Measurements from ENCODE around the gene ACKR3. TPM values are rescaled to one million over a fixed set of nuclear protein-coding genes. Genes with fewer than 3 reads are reported as not detected.

ACKR3 gene
- polyA plus RNA-seq, 2 of the 4 experiments (the other 2 are of a cell fraction), result 21.3 to 33.2 TPM

DNA sequence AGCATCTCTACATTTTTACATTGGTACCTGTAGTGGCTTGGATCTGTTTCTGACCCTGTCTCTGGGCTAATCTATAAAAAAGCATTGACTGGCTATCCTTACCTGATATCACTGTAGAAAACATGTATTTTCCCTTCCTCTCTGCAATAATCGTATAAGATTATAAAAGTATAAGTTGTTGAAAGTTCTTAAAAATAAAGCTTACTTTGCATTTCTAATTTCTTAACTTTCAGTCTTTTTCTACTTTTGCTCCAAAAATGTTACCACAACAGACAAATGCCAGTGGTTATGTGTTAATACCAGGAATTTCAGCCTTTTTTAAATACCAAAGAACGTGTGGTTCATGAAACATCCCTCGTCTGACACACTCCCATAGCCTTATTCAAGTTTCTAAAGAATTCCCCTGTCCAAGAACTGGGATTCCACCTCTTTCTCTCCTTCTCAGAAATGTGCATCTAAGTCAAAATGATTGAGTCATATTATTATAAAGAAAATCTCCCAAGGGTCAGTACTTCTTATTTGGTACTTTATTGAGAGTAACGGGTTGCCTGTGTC, 28.5 kb upstream of the ACKR3 start:
- no peak for FAIRE-seq
- Histone ChIP-seq H3K4me1 (no peaks in the 10 kb centered on the region), H3K27ac (no peak overlapping the region), H3K4me3 (no peak overlapping the region), H3K4me2 (no peak overlapping the region), H3K9me3 (no peaks in the 10 kb centered on the region)
- ATAC-seq, result no peak
- ChIA-PET CTCF (no interaction called here), POLR2A (no interaction called here)
- TF ChIP-seq FOSL2 (IDR thresholded peaks at IDR 0.05) (no peak), FOSL2 (CRISPR knock-in tag; IDR thresholded peaks at IDR 0.05) (no peak), MAFK (IDR thresholded peaks at IDR 0.05; ENCODE audit: partially characterized antibody) (peak; percentile 56)
- DNase-seq (ENCODE audit: low read depth in 1 of 2, low spot score in 1 of 2), result no peak
- 35% methylated on average over 4 of the region's 4 CpGs for WGBS (ENCODE audit: missing lambda C conversion rate)

DNA sequence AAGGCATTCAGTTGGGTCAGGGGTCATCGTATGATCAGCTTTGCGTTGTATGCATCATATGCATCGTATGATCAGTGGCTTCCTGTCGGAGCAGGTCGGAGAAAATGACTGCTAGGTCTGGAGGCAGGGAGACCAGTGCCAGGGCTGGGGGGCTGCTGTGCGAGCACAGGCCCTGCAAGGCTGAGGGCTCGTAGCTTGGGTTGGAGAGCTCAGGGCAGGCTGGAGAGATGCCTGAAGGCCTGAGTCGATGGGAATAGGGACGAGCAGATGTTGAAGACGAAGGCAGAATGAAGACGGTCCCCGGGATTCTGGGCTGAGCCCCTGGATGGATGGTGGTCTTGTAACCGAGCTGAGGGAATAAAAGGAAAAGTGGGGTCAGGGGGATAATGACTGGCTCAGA, 25.3 kb upstream of the ACKR3 start:
- Histone ChIP-seq H3K4me1 (no peaks in the 10 kb centered on the region), H3K27ac (no peak overlapping the region), H3K4me3 (no peak overlapping the region), H3K4me2 (no peak overlapping the region), H3K9me3 (no peaks in the 10 kb centered on the region)
- FAIRE-seq (no peak), ATAC-seq (no peak), DNase-seq (ENCODE audit: low read depth in 1 of 2, low spot score in 1 of 2) (no peak)
- CTCF ChIA-PET, result interaction anchor here (1.0 kb wide), 1 partner anchor 14 kb away, joined by 4 read pairs; no protein-coding TSS in a partner anchor
- POLR2A ChIA-PET, result no interaction called here
- no peak for TF ChIP-seq RNF2 (IDR thresholded peaks at IDR 0.05; ENCODE audit: borderline replicate concordance, low read depth)
- TF ChIP-seq, protein P1, sequence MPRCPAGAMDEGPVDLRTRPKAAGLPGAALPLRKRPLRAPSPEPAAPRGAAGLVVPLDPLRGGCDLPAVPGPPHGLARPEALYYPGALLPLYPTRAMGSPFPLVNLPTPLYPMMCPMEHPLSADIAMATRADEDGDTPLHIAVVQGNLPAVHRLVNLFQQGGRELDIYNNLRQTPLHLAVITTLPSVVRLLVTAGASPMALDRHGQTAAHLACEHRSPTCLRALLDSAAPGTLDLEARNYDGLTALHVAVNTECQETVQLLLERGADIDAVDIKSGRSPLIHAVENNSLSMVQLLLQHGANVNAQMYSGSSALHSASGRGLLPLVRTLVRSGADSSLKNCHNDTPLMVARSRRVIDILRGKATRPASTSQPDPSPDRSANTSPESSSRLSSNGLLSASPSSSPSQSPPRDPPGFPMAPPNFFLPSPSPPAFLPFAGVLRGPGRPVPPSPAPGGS (IDR thresholded peaks at IDR 0.05), result no peak
- TF ChIP-seq HOXB13 (CRISPR knock-in tag; IDR thresholded peaks at IDR 0.05; ENCODE audit: low read depth), result no peak
- no peak for TF ChIP-seq FOSL2 (IDR thresholded peaks at IDR 0.05)
- no peak for TF ChIP-seq FOSL2 (CRISPR knock-in tag; IDR thresholded peaks at IDR 0.05)
- TF ChIP-seq NFE2L2 (conservative IDR thresholded peaks at IDR 0.05; ENCODE audit: low read length), result no peak
- TF ChIP-seq EHF (CRISPR knock-in tag; IDR thresholded peaks at IDR 0.05), result no peak
- TF ChIP-seq NR3C1 (IDR thresholded peaks at IDR 0.05), result no peak
- 53% methylated on average over 13 of the region's 13 CpGs for WGBS (ENCODE audit: missing lambda C conversion rate)

GRCh38 chr2:236545248-236545658, 24.4 kb upstream of the ACKR3 start:
- TF ChIP-seq KDM1A (IDR thresholded peaks at IDR 0.05; ENCODE audit: low read depth) (no peak), HOXB5 (CRISPR knock-in tag; IDR thresholded peaks at IDR 0.05) (no peak), EHF (CRISPR knock-in tag; IDR thresholded peaks at IDR 0.05) (no peak), POLR2AphosphoS2 (conservative IDR thresholded peaks at IDR 0.05; ENCODE audit: low read length) (no peak), EHMT2 (IDR thresholded peaks at IDR 0.05; ENCODE audit: low read depth) (no peak), FOSB (CRISPR knock-in tag; IDR thresholded peaks at IDR 0.05) (no peak), CHD4 (IDR thresholded peaks at IDR 0.05; ENCODE audit: borderline replicate concordance) (no peak), ZC3H11A (IDR thresholded peaks at IDR 0.05) (no peak), ZFP36 (IDR thresholded peaks at IDR 0.05; ENCODE audit: borderline replicate concordance, partially characterized antibody) (no peak), MAZ (IDR thresholded peaks at IDR 0.05; ENCODE audit: borderline replicate concordance, low read depth, low read length) (no peak), ESRRA (IDR thresholded peaks at IDR 0.05; ENCODE audit: borderline replicate concordance, low read length) (no peak)
- TF ChIP-seq, protein P2, sequence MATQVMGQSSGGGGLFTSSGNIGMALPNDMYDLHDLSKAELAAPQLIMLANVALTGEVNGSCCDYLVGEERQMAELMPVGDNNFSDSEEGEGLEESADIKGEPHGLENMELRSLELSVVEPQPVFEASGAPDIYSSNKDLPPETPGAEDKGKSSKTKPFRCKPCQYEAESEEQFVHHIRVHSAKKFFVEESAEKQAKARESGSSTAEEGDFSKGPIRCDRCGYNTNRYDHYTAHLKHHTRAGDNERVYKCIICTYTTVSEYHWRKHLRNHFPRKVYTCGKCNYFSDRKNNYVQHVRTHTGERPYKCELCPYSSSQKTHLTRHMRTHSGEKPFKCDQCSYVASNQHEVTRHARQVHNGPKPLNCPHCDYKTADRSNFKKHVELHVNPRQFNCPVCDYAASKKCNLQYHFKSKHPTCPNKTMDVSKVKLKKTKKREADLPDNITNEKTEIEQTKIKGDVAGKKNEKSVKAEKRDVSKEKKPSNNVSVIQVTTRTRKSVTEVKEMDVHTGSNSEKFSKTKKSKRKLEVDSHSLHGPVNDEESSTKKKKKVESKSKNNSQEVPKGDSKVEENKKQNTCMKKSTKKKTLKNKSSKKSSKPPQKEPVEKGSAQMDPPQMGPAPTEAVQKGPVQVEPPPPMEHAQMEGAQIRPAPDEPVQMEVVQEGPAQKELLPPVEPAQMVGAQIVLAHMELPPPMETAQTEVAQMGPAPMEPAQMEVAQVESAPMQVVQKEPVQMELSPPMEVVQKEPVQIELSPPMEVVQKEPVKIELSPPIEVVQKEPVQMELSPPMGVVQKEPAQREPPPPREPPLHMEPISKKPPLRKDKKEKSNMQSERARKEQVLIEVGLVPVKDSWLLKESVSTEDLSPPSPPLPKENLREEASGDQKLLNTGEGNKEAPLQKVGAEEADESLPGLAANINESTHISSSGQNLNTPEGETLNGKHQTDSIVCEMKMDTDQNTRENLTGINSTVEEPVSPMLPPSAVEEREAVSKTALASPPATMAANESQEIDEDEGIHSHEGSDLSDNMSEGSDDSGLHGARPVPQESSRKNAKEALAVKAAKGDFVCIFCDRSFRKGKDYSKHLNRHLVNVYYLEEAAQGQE (IDR thresholded peaks at IDR 0.05), result no peak
- FAIRE-seq, result no peak
- Histone ChIP-seq H3K4me1 (no peaks in the 10 kb centered on the region), H3K9me3 (no peaks in the 10 kb centered on the region), H3K4me3 (no peak overlapping the region), H3K27ac (no peak overlapping the region), H3K4me2 (no peak overlapping the region)
- DNase-seq (ENCODE audit: low read depth in 1 of 2, low spot score in 1 of 2), result no peak
- 53% methylated on average over 11 of the region's 11 CpGs for WGBS (ENCODE audit: missing lambda C conversion rate)
- ChIA-PET POLR2A (no interaction called here), CTCF (interaction anchor here (0.8 kb wide), 1 partner anchor 8 kb away, joined by 3 read pairs; no protein-coding TSS in a partner anchor)
- no peak for ATAC-seq
